ENCODE results near the gene RALGAPB. TPM values are rescaled to one million over a fixed set of nuclear protein-coding genes. Genes with fewer than 3 reads are reported as not detected.

RALGAPB gene
- total RNA-seq, 2 donors from 2014 or later = 38.3 to 45.5 TPM

- Histone ChIP-seq H3K9me3 (ENCODE audit: control insufficient read depth, low read length) (no peaks in the 10 kb centered on the region), H3K27ac (ENCODE audit: low read depth, low read length) (no peak overlapping the region), H3K4me3 (ENCODE audit: low read length) (no peak overlapping the region), H3K36me3 (ENCODE audit: control insufficient read depth, insufficient read depth, low read length) (peaks cover 97% of the 10 kb centered on the region), H3K4me1 (ENCODE audit: control insufficient read depth, insufficient read depth, low read length) (no peaks in the 10 kb centered on the region), H3K27me3 (ENCODE audit: control insufficient read depth, insufficient read depth, low read length, poor library complexity, severe bottlenecking) (no peaks in the 10 kb centered on the region), H3K9ac (ENCODE audit: extremely low read depth, low read length, poor library complexity, severe bottlenecking) (no peak overlapping the region)
- Mint-ChIP-seq H3K27me3 (ENCODE audit: insufficient read depth) (no peaks in the 10 kb centered on the region), H3K9me3 (no peaks in the 10 kb centered on the region), H3K27ac (no peak overlapping the region), H3K36me3 (ENCODE audit: low read depth) (peaks cover 67% of the 10 kb centered on the region), H3K4me3 (no peak overlapping the region), H3K4me1 (no peaks in the 10 kb centered on the region)
- TF ChIP-seq CTCF (conservative IDR thresholded peaks at IDR 0.05) = no peak
- 90 to 91% methylated on average over 7 of the region's 7 CpGs for whole genome bisulfite sequencing, 2 experiments (ENCODE audit: insufficient coverage in 1 of 2, insufficient read length in 1 of 2)
- no peak for DNase-seq
Observed at GRCh38 chr20:38543014-38543906, 70.6 kb downstream of the RALGAPB start.

GRCh38 chr20:38545771-38546170 lies 73.1 kb downstream of the RALGAPB start:
- no peak for DNase-seq
- Mint-ChIP-seq H3K27me3 (ENCODE audit: insufficient read depth) (no peaks in the 10 kb centered on the region), H3K9me3 (no peaks in the 10 kb centered on the region), H3K4me3 (no peak overlapping the region), H3K36me3 (ENCODE audit: low read depth) (peaks cover 62% of the 10 kb centered on the region), H3K4me1 (no peaks in the 10 kb centered on the region), H3K27ac (no peak overlapping the region)
- Histone ChIP-seq H3K36me3 (ENCODE audit: control insufficient read depth, insufficient read depth, low read length) (peaks cover 94% of the 10 kb centered on the region), H3K9me3 (ENCODE audit: control insufficient read depth, low read length) (no peaks in the 10 kb centered on the region), H3K27ac (ENCODE audit: low read depth, low read length) (no peak overlapping the region), H3K27me3 (ENCODE audit: control insufficient read depth, insufficient read depth, low read length, poor library complexity, severe bottlenecking) (no peaks in the 10 kb centered on the region), H3K4me3 (ENCODE audit: low read length) (no peak overlapping the region), H3K9ac (ENCODE audit: extremely low read depth, low read length, poor library complexity, severe bottlenecking) (no peak overlapping the region), H3K4me1 (ENCODE audit: control insufficient read depth, insufficient read depth, low read length) (no peaks in the 10 kb centered on the region)
- TF ChIP-seq CTCF (conservative IDR thresholded peaks at IDR 0.05) = no peak
- WGBS, 2 experiments (ENCODE audit: insufficient coverage in 1 of 2, insufficient read length in 1 of 2) = 83 to 96% methylated on average over 1 to 2 of the region's 2 CpGs

- Mint-ChIP-seq H3K4me3 (no peak overlapping the region), H3K9me3 (no peaks in the 10 kb centered on the region), H3K27ac (no peak overlapping the region), H3K36me3 (ENCODE audit: low read depth) (peaks cover 46% of the 10 kb centered on the region), H3K27me3 (ENCODE audit: insufficient read depth) (no peaks in the 10 kb centered on the region), H3K4me1 (no peaks in the 10 kb centered on the region)
- H3K4me1 ChIP-seq (ENCODE audit: control insufficient read depth, insufficient read depth, low read length) = no peaks in the 10 kb centered on the region
- no peak overlapping the region for H3K4me3 ChIP-seq (ENCODE audit: low read length)
- WGBS, 2 experiments (ENCODE audit: insufficient coverage in 1 of 2, insufficient read length in 1 of 2) = 86 to 100% methylated on average over 2 to 3 of the region's 3 CpGs
- H3K36me3 ChIP-seq (ENCODE audit: control insufficient read depth, insufficient read depth, low read length) = peaks cover 95% of the 10 kb centered on the region
- H3K27ac ChIP-seq (ENCODE audit: low read depth, low read length) = no peak overlapping the region
- no peaks in the 10 kb centered on the region for H3K9me3 ChIP-seq (ENCODE audit: control insufficient read depth, low read length)
- no peak for DNase-seq
- no peak overlapping the region for H3K9ac ChIP-seq (ENCODE audit: extremely low read depth, low read length, poor library complexity, severe bottlenecking)
- no peaks in the 10 kb centered on the region for H3K27me3 ChIP-seq (ENCODE audit: control insufficient read depth, insufficient read depth, low read length, poor library complexity, severe bottlenecking)
- TF ChIP-seq CTCF (conservative IDR thresholded peaks at IDR 0.05) = no peak
Observed at GRCh38 chr20:38547288-38548085, 74.8 kb downstream of the RALGAPB start.

All from endodermal cell (in vitro differentiated cells).